Suppressor macrophage treated with lipopolysaccharide for 1 hour (primary cell): ENCODE data around the gene PRR5L.
A peak's percentile ranks its signal among the peaks of the same experiment; 100 is the strongest.
"Not testable (repeated sequence)": the region's sequence is repeated elsewhere in the genome, so short reads cannot be mapped to it uniquely, and the experiment has no call there.

Experiments
- DNase-seq, 3 donors: peaks; one replicate each; pipeline ENCODE4 v3.0.0-alpha.2; 2020 to 2022

The PRR5L gene

DNA sequence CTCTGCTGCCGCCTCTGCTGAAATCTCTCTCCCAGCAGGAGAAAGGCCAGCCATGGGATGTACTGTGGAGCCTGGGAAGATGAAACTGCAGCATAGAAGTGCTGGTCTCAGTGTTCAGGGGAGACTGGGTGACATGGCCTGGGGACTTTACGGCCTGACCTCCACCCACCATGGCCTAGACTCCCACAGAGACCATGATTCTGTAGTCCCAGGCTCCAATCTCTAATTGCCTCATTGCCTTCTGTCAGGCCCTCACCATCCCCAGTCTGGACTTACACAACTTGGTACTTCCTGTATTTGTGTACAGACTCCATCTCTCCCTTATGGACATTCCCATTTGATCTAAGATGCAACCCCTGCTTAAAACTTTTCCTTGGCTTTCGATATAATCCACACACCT lies 170.9 kb downstream of the PRR5L start:
- peak; percentile 57 to 73 (median 68) for DNase-seq

DNA sequence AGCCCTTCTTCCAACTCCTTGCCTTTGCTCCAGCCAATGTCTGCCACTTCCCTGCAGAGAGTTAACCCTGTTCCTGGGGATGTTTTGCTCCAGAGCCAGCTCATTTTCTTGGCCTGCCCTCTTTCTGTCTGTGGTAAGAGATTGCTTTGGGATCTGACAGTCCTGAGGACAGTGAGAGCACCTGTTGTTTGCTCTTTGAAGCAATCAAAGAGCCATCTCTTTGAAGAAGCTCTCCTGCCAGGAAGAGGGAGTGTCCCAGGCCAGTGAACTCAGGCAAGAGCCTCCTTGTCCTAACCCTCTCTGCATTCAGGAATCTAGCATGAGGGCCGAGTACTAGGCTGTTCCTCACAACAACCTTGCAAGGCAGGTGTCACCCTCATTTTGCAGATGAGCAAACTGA lies 171.8 kb downstream of the PRR5L start:
- no peak for DNase-seq

DNA sequence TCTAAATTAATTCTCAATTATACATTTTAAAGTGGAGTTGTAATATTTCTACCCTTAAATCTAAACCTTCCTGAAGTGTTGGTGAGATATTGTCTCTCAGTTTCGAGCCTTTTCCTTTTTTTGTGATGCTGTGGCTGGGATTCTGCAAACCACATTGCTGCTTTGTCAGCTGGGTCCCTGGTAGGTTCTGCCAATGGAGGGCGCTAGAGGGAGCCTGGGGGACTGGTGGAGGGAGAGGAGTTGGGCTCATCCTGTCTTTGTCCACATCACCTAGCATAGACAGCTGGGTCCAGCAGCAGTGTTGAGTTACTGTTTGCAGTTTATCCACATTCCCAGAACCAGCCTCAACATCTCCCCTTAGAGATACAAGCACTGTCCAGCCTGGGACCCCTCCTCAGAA lies 173.0 kb downstream of the PRR5L start:
- no peak for DNase-seq

- DNase-seq, result no peak
Observed at GRCh38 chr11:36469881-36470802, 174.1 kb downstream of the PRR5L start.

DNA sequence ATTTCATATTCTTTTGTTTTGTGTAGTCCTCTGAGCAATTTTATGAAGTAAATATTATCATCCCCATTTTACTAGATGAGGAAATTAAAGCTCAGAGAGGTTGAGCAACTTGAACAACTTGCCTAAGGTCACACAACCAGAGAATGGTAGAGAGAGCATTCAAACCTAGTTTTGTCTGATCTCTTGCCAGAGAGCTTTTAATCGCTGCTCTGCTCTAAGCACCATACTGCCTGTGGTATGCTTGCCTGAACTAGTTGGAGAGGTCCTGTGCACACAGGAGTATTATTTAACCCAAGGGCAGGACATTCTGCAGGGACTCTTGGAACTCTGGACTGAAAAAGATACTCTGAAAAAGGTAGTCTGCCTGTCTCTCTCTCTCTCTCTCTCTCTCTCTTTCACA lies 175.5 kb downstream of the PRR5L start:
- DNase-seq, result no peak

DNA sequence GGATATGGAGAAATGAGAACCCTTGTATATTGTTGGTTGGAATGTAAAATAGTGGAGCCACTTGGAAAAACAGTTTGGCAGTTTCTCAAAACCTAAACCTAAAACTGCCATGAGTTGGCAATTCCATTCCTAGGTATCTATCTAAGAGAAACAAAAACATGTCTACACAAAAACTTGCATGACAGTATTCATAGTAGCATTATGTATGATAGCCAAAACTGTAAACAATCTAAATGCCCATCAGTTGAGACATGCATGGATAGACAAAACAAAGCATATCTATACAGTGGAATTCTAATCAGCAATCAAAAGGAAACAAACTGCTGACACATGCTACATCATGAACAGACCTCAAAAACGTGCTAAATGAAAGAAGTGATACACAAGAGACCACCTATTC lies 179.1 kb downstream of the PRR5L start:
- no peak for DNase-seq

- peak; percentile 65 to 75 (median 70) for DNase-seq
Observed at GRCh38 chr11:36478700-36479329, 182.7 kb downstream of the PRR5L start.

DNA sequence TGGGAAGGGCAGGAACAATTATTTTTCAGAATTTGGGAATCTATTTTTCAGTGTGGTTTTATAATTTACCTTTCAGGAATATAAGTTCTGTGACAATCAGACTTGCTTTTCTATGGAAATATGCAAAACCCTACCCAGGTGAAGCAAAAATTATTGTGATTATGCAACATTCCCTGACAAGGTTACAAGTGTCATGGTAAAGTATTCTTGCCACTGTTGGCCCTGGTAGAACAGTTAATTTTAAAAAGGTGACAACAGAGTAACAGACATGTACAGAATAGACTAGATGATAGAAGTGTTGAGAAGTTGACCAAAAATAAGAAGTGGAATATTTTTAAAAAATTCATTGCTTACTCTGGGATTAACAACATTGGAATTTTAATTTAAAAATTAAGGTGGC lies 184.7 kb downstream of the PRR5L start:
- DNase-seq, result no peak

GRCh38 chr11:36483042-36483441 lies 187.0 kb downstream of the PRR5L start:
- DNase-seq, result not testable (repeated sequence)

DNA sequence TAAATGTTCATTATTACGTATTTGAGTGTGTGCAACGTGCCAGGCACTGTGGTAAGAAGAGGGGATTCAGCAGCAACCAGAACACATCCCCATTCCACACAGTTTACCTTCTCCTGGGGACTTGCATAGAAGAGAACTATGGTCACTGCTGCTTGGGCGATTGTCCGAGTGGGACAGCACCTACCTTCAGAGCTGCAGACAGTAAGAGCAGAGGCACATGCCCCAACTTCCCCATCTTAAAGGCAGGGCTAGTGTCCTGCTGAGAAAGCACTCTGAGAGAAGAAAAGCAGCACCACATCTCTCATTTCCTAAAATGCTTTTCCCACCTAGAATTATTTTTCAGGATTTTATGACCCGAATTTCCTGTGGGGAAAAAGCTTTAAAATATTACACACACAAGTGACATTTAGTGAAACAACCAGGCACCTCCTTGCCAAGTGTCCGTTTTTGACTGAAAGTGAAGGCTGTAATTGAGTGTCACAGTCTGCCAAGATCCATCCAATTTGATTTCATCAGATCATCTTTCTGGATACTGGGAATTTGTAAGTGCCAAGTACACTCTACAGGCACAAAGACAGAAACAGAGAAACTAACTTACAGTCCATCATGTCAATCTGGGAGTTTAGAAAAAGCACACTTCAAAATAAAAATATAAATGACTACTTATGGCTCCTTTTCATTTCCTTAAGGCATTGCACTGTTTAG lies 189.4 kb downstream of the PRR5L start:
- DNase-seq, result peak; percentile 36 to 51 (median 49)

DNA sequence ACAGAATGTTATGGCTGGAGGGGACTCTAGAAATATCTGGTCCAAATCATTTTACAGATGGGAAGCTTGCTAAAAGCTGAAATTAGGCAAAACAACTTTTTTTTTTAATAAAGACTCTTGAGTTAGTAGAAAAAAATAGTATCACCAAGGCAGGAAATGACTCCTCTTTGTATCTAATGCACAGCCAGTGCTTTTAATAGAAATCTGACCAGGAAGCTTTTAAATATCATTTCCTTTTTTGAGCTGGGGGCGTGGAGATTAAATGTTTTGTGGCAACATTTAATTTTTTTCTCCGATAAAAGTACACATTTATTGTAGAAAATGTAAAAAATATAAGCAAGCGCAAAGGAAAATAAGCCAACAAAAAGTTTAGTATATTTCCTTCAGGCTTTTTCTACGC lies 191.5 kb downstream of the PRR5L start:
- peak; percentile 21 to 63 (median 54) for DNase-seq

- peak in 1 of 3 donors; percentile 26 for DNase-seq
Observed at GRCh38 chr11:36488096-36488495, 192.0 kb downstream of the PRR5L start.

DNA sequence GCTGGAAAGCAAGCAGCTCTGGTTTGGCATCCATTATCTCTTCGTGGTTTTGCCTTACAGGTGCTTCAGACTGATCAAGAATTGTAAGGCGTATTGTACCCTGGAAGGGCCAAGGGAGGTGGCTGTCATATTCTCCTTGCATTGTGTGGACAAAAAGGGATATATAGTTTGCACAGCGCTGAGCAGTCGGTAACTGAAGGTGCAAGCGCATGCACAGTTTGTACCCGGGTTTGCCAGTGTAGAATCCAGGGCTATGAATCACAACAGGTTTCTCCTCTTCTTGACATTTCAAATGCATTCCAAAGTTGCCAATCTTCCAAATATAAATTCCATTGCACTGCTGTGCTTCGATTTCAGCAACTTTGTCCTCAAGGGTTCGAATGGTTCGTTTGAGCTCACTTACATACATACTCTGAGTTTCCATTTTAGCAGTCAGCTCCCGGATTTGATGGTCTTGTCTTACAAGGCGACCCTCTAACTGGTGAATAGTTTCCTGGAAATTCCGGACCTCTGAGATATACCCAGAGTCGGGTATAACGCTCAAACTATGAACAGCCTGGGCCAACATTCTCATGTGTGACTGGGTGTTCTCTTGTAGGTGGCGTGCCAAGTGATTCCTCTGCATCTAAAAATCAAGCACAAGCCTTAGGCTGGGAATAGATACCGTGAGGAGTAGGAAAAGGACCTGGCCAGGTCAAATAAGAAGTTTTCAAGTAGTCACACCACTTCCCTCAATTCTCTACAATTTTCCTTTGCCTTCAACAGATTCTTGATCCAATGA lies 194.1 kb downstream of the PRR5L start:
- no peak for DNase-seq

DNA sequence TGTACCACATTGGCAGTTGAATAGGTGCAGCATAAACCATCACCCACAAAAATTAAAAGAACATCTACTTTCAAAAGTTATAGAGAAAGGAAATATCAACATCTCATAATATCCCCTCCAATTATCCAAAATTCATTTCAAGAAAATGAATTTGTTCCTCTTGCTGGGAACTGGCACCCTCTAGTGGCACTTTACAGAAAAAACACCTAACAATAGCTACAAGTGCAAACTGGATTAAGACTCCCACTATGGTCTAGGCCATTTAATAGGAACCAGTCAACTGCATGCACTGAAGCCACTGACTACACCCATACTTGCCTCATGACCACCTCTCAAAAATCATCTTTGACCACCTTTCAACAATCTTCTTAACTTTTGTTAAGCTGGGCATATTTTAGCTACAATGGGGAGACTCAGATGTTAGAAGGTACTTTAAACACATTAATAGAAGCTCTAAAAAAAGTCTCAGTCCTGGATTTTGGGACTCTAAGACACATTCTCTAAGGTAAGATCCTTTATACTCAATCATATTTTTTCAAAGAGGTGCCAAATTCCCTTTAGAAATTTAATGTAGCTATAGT lies 196.7 kb downstream of the PRR5L start:
- DNase-seq, result peak; percentile 68 to 79 (median 76)

- no peak for DNase-seq
Observed at GRCh38 chr11:36493332-36493731, 197.2 kb downstream of the PRR5L start.

DNA sequence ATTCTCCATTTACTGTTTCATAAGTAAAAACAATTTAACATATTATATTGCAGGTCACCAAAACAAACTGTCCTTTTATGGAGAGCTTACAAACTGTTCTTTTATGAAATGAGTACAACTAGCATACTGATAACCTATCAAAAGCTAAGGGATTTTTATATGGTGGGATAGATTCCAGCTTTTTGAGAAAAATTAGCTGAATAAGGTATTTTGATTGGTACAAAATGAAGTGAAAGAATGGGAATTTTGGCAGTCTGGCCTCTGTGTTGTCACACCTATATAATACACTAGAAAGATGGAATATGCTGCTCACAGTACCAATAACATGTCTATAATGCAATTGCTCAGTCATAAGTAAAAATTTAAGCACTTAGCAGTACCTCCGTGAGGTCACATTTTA lies 202.6 kb downstream of the PRR5L start:
- DNase-seq, result no peak

- no peak for DNase-seq
Observed at GRCh38 chr11:36499315-36499714, 203.2 kb downstream of the PRR5L start.

DNA sequence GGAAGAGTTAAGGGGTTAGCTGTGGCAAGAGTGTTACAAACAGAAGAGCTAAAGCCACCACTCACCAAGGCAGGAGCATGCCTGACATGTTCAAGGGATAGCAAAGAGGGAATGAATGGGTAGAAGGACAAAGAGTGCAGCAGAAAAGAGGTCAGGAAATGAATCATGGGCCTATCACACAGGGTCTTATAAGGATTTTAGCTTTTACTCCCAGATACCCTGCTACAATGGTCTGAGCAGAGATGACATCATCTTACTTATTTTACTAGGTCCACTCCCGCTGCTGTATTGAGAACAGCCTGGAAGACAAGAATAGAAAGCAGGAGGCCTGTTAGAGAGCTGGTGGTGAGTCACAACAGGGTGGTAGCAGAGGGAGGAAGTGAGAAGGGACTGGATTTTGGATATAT lies 204.2 kb downstream of the PRR5L start:
- peak; percentile 76 to 84 (median 84) for DNase-seq

DNA sequence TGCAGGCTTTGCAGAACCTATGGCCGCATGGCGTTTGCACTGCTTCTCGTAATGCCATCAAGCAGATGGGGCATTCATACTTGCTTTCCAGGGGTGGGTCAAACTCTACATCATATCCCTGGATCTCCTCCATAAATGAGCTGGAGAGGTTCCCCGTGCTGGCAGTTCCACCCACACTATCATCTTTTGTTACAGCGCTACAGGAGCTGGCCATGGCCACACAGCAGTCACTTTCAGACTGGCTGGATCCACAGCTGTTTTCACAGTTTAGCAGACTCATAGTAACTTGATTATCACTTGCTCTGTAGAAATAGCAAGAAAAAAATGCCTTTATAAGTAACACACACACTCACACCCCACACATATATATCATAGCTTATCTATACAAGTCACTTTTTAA lies 205.1 kb downstream of the PRR5L start:
- no peak for DNase-seq

GRCh38 chr11:36507824-36508489 lies 211.9 kb downstream of the PRR5L start:
- DNase-seq, result peak in 1 of 3 donors; percentile 30

DNA sequence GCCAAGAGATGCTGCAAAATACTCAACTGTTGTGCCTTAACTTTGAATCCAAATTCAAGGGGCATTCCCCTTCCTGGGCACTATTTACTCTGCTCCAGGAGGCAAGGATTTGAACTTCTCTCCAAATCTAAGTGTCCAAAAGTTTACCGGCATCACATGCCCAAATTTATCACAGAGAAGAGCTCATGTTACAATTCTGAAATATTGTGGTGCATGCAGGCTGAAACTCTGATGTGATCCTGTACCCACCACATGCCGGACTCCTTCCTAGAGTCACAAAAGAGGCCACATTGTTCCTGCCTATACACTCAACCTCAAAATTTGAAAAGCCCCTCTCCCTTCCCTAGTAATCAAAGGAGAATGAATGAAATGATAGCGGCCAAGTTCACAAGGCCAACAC lies 212.7 kb downstream of the PRR5L start:
- no peak for DNase-seq

DNA sequence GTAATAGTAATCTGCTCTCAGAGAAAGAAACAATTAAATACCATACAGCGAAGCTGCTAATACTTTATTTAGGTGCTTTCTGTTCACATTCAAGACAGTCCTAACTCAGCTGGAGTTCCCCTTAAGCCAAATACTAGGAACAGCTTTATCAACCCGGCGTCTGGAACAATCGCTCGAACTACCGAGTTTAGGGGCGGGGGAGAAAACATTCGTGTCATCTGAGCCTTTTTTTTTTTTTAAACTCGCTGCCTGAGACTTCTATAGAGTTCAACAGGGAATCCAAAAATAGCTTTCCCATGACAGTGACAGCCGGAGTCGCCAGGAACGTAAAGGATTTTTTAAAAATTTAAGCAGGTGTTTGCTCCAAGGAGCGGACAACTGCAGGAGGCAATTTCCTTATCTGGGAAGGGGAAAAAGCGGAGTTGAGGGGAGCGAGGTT lies 213.1 kb downstream of the PRR5L start:
- DNase-seq, result peak; percentile 73 to 77 (median 76)
